ENCODE results near the gene PDE2A.

The PDE2A gene

GRCh38 chr11:72534371-72535193, 139.6 kb downstream of the PDE2A start:
- DNase-seq: no peak

GRCh38 chr11:72529068-72529467, 145.2 kb downstream of the PDE2A start:
- no peak for DNase-seq

GRCh38 chr11:72528121-72528520, 146.1 kb downstream of the PDE2A start:
- no peak for DNase-seq
